ENCODE data around the gene DDN.

GRCh38 chr12:48986720-48987291 is 12.4 kb downstream of the DDN start:
- no peak for TF ChIP-seq CTCF (conservative IDR thresholded peaks at IDR 0.05)
- TF ChIP-seq ZFX (IDR thresholded peaks at IDR 0.05), result no peak
